Mesodermal cell (in vitro differentiated cells): ENCODE data around the gene DUOX2.
"Not testable (repeated sequence)": the region's sequence is repeated elsewhere in the genome, so short reads cannot be mapped to it uniquely, and the experiment has no call there.

Experiments
- H3K27ac ChIP-seq: 2 replicates; pipeline ENCODE4 v1.7.0; 2013; ENCODE audit warnings: mild to moderate bottlenecking, low read depth, low read length, moderate library complexity; ENCODE audit not compliant: severe bottlenecking
- H3K36me3 ChIP-seq: 2 replicates; pipeline ENCODE4 v1.7.1; 2013; ENCODE audit warnings: mild to moderate bottlenecking, low read length, moderate library complexity; ENCODE audit not compliant: control insufficient read depth, insufficient read depth
- H3K4me1 ChIP-seq: one replicate; pipeline ENCODE4 v1.7.1; 2013; ENCODE audit warnings: mild to moderate bottlenecking, low read length; ENCODE audit not compliant: insufficient read depth, control insufficient read depth, poor library complexity, severe bottlenecking
- H3K4me3 ChIP-seq: 2 replicates; pipeline ENCODE4 v1.7.0; 2013; ENCODE audit warnings: low read length, control low read depth, mild to moderate bottlenecking; ENCODE audit not compliant: insufficient read depth, poor library complexity, severe bottlenecking; ENCODE audit errors: extremely low read depth
- H3K9me3 ChIP-seq: 2 replicates; pipeline ENCODE4 v1.7.1; 2013; ENCODE audit warnings: mild to moderate bottlenecking, low read length, moderate library complexity; ENCODE audit not compliant: control insufficient read depth
- WGBS, 2 experiments: methylation state at CpG; one replicate each; pipeline ENCODE4 v1.1.5; 2013; ENCODE audit warnings: missing lambda C conversion rate in 2 of 2; ENCODE audit not compliant: insufficient coverage in 2 of 2; 5-methylcytosine and 5-hydroxymethylcytosine counted together

DUOX2 gene

GRCh38 chr15:45084163-45084562, 29.8 kb downstream of the DUOX2 start:
- Histone ChIP-seq H3K4me3 (no peak overlapping the region), H3K4me1 (peaks cover 13% of the 10 kb centered on the region), H3K27ac (no peak overlapping the region), H3K36me3 (no peaks in the 10 kb centered on the region), H3K9me3 (no peaks in the 10 kb centered on the region)
- WGBS, 2 experiments: 80 to 100% methylated on average over 1 of the region's 3 CpGs

GRCh38 chr15:45083223-45083622, 30.7 kb downstream of the DUOX2 start:
- H3K4me1 ChIP-seq: peaks cover 5% of the 10 kb centered on the region
- H3K4me3 ChIP-seq: no peak overlapping the region
- H3K27ac ChIP-seq: no peak overlapping the region
- H3K9me3 ChIP-seq: no peaks in the 10 kb centered on the region
- H3K36me3 ChIP-seq: no peaks in the 10 kb centered on the region

- whole genome bisulfite sequencing, 2 experiments: 100% methylated on average over 1 of the region's 10 CpGs; no CpG with 5 or more reads in 1 of the 2 experiments
- H3K36me3 ChIP-seq, H3K4me3 ChIP-seq, H3K27ac ChIP-seq, H3K4me1 ChIP-seq, H3K9me3 ChIP-seq: not testable (repeated sequence)
These were observed 31.6 kb downstream of the DUOX2 start for GRCh38 chr15:45082412-45082811.

GRCh38 chr15:45080593-45080992, 33.4 kb downstream of the DUOX2 start:
- not testable (repeated sequence) for H3K27ac ChIP-seq, H3K4me1 ChIP-seq, H3K4me3 ChIP-seq, H3K36me3 ChIP-seq, H3K9me3 ChIP-seq
- 80 to 100% methylated on average over 1 to 2 of the region's 3 CpGs for WGBS, 2 experiments

GRCh38 chr15:45079628-45080246, 34.2 kb downstream of the DUOX2 start:
- H3K4me1 ChIP-seq, H3K27ac ChIP-seq: not testable (repeated sequence)
- WGBS, 2 experiments: 86% methylated on average over 1 of the region's 5 CpGs; no CpG with 5 or more reads in 1 of the 2 experiments

GRCh38 chr15:45079201-45079600, 34.8 kb downstream of the DUOX2 start:
- H3K9me3 ChIP-seq, H3K4me3 ChIP-seq, H3K36me3 ChIP-seq, H3K27ac ChIP-seq, H3K4me1 ChIP-seq: not testable (repeated sequence)
- WGBS, 2 experiments: 87% methylated on average over 3 of the region's 5 CpGs; no CpG with 5 or more reads in 1 of the 2 experiments

More at GRCh38 chr15:45079628-45080246, 34.2 kb downstream of the DUOX2 start:
- H3K4me3 ChIP-seq, H3K9me3 ChIP-seq, H3K36me3 ChIP-seq: not testable (repeated sequence)

GRCh38 chr15:45077391-45077790, 36.6 kb downstream of the DUOX2 start:
- not testable (repeated sequence) for H3K27ac ChIP-seq, H3K9me3 ChIP-seq, H3K4me1 ChIP-seq, H3K36me3 ChIP-seq, H3K4me3 ChIP-seq
- no CpG with 5 or more reads among the region's 2 CpGs for WGBS, 2 experiments

GRCh38 chr15:45075440-45076320, 38.3 kb downstream of the DUOX2 start:
- not testable (repeated sequence) for H3K9me3 ChIP-seq, H3K36me3 ChIP-seq, H3K4me1 ChIP-seq, H3K4me3 ChIP-seq, H3K27ac ChIP-seq
- no CpG with 5 or more reads among the region's 9 CpGs for WGBS, 2 experiments

GRCh38 chr15:45073602-45074001, 40.4 kb downstream of the DUOX2 start:
- H3K4me3 ChIP-seq, H3K9me3 ChIP-seq, H3K27ac ChIP-seq, H3K4me1 ChIP-seq: not testable (repeated sequence)
- H3K36me3 ChIP-seq: peaks cover 12% of the 10 kb centered on the region

- peaks cover 16% of the 10 kb centered on the region for H3K36me3 ChIP-seq
- H3K27ac ChIP-seq, H3K4me1 ChIP-seq, H3K4me3 ChIP-seq, H3K9me3 ChIP-seq: not testable (repeated sequence)
- 100% methylated on average over 1 of the region's 6 CpGs; no CpG with 5 or more reads in 1 of the 2 experiments for WGBS, 2 experiments
These were observed 44.0 kb downstream of the DUOX2 start for GRCh38 chr15:45069942-45070360.

- H3K36me3 ChIP-seq: peaks cover 12% of the 10 kb centered on the region
- no peak overlapping the region for H3K27ac ChIP-seq
- WGBS, 2 experiments: 90 to 100% methylated on average over 1 to 3 of the region's 4 CpGs
- H3K9me3 ChIP-seq: no peaks in the 10 kb centered on the region
- no peak overlapping the region for H3K4me3 ChIP-seq
- no peaks in the 10 kb centered on the region for H3K4me1 ChIP-seq
These were observed 49.6 kb downstream of the DUOX2 start for GRCh38 chr15:45064386-45064785.
